Activated naive CD4-positive, alpha-beta T cell treated with Interleukin-2 at 50 U/mL for 16 hours (primary cell): ENCODE measurements around the gene LMO7.
"Not testable (repeated sequence)": the region's sequence is repeated elsewhere in the genome, so short reads cannot be mapped to it uniquely, and the experiment has no call there.

Experiments
- DNase-seq: peaks from one replicate; pipeline ENCODE4 v3.0.0-alpha.2; 2020

The LMO7 gene

DNA sequence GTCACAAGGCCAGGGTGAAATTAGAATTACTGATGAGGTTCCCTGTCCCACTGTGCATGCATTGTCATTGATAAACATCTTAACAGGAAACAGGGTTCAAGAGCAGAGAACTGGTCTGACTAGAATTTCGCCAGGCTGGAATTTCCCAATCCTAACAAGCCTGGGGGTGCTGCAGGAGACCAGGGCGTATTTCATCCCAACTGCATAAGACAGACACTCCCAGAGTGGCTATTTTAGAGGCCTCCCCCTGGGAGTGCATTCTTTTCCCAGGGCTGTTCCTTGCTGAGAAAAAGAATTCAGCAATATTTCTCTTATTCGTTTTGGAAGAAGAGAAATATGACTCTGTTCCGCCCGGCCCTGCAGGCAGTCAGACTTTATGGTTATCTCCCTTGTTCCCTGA lies 144.0 kb downstream of the LMO7 start:
- DNase-seq: not testable (repeated sequence)

DNA sequence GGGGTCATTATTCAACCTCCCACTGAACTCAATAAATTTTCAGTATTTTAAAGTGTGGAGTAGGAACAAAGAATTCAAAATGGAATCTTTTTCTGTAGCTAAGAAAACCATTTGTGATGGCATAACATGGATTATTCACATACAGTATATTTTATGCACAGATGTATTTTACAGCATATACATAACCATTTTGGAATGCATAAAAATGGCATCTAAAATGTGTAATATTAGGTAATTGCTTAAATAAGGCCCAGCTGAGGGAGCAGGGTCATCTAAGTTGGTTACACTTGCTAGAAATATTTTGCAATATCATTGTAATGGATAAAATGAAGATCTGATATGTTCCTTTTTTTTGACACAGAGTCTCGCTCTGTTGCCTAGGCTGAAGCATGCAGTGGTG lies 146.9 kb downstream of the LMO7 start:
- no peak for DNase-seq

- DNase-seq: no peak
Observed at GRCh38 chr13:75784003-75784402, 147.9 kb downstream of the LMO7 start.

GRCh38 chr13:75785130-75785529 lies 149.0 kb downstream of the LMO7 start:
- no peak for DNase-seq

- DNase-seq: no peak
Observed at GRCh38 chr13:75787249-75787928, 151.3 kb downstream of the LMO7 start.

- no peak for DNase-seq
Observed at GRCh38 chr13:75788481-75788981, 152.4 kb downstream of the LMO7 start.

GRCh38 chr13:75789451-75790197 lies 153.5 kb downstream of the LMO7 start:
- DNase-seq: no peak

DNA sequence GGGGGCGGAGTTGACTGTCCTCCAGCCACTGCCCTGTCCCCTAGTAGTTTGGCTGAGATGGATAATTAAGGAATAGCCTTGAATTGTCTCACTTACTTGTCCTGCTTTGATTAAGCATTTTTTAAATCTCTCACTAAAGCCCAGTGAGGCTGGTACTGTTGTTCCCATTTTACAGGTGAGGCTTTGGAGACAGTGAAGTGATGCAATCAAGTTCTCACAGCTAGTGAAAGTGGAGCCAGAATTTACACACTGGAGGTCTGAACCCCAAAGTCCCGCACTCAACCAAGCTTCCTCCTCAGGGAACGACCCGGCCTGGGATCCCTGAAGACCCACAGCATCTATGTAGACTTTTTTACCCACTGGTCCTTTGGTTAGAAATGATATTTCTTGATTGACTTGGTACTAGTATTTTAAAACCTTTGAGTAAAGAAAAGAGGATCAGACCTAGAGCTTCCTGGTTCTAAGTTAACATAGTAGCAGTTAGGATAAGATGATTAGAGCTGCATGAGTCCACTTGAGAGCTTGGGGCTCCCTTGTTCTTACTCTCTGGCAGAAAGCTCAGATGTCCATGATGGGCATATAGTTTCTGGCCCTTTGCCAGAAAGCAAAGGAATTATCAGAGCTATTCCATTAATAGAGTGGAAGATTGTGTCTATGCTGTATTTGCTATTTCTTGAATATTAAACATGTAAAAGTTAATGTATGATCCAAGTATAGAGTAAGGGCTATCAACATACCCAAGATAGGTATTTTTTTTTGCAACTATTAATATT lies 154.3 kb downstream of the LMO7 start:
- no peak for DNase-seq

- no peak for DNase-seq
Observed at GRCh38 chr13:75792526-75793187, 156.5 kb downstream of the LMO7 start.

- not testable (repeated sequence) for DNase-seq
Observed at GRCh38 chr13:75793188-75793567, 157.0 kb downstream of the LMO7 start.

DNA sequence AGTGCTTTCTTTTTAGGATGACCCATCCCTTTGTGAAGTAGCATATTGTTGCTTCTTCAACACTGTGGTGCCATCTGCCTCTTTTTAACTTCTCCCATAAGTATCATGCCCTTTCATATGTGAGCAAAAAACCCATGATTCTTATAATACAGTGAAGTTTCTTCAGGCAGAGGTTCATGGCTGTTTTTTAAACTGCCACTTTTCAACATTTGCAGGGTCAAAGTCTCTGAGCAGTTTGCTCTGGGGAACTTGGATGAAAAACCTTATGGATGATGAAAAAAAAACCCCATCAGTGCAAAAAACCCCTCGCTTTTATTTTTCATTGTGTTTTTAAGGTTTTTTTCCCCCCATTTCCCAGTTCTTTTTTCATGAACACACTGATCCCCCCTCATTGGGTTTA lies 158.5 kb downstream of the LMO7 start:
- no peak for DNase-seq

GRCh38 chr13:75795274-75795673 lies 159.1 kb downstream of the LMO7 start:
- DNase-seq: no peak

- DNase-seq: no peak
Observed at GRCh38 chr13:75796825-75797224, 160.7 kb downstream of the LMO7 start.

DNA sequence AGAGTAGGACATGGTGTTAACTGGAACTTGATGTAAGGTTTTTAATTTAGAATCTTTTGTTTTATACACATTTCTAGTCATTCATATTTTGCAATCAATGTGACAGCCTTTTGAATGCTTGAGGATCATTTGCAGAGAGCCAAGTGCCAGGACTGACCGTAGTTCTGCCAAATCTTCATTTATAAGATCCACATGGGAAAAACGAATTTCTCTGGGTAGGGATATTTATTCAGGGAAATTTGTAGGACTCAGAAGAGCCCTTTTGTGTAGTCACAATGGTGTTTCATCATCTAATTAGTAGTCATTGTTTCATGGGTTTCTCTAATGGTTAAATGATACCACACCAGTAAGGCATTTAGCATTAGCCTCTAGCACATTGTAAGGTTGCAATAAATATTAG lies 161.1 kb downstream of the LMO7 start:
- DNase-seq: no peak

DNA sequence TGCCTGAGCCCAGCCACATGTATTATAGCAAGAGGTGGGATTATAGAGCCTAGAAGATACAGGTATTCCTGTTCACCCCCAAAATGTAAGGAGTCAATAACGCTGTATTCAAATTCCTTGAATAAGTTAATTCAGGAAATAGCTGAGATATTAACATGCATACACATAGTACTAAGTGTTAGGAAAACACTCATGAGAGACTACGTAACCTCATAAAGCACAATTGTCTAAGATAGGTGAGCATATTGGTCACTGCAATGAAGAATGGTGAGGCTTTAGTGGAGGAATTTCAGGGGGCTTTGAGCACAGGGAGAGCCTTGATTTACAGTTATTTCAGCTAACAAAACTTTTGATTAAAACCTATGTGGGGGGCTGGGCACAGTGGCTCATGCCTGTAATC lies 161.6 kb downstream of the LMO7 start:
- no peak for DNase-seq

DNA sequence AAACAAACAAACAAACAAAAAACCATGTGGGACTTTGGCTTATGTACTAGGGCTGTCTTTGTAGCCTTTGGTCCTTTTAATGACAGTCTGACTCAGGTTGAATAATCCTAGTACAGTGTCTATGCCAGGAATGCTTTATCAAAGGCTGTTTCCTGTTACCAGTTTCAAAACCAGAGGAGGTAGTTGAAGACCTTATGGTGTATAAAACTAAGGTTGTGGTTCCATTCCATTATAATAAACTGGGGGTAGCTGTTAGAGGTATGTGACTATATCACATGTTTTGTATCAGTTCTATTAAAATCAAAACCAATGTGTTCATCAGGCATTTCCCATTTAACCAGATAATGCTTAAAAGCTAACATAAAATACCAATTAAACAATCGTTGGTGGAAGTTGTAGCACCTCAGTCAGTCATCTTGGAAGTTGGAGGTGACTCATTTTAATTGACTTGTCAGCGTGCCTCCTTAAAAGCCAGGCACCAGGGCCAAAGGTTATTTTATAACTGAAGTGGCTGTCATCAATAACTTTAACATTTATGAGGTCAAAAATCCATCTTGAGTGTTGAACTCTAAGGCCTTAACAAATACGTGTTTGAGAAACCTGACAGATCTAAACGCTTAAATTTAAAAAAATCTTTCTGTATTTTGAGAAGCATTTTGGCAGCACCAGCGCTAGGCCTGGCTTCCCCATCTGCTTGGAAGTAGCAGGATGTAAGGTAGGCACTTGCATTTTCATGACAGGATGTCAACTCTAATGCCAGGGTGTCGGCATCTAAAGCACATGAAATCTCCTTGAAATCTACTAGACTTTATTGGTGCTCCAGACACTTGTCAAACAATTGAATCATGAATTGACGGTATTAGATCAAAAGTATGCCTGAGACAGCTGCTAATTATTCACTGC lies 162.5 kb downstream of the LMO7 start:
- no peak for DNase-seq

- no peak for DNase-seq
Observed at GRCh38 chr13:75800545-75800944, 164.4 kb downstream of the LMO7 start.

DNA sequence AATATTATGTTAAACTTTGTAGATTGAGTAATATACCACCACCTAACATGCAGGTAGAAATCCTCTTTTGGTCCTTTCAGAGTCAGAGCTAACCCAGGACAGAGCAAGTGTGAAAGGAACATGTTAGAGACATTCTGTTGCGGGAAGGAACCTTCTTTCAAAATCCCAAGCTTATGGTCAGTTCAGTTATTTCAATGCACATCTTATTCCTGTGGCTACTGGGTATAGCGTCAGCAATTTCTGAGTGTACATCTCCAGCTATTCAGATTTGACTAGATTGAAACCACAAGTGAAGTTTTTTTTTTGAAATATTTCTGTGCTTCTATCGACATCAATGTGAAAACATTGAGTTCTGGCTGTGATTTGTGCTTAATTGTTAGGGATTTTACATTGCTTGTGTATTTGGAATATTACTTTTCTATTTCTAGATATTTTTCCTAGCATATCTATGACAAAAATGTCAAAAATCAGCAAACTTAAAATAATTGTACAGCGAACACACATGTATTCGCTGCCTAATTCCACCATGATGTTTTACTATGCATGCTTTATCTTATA lies 165.3 kb downstream of the LMO7 start:
- no peak for DNase-seq

GRCh38 chr13:75802161-75802560 lies 166.0 kb downstream of the LMO7 start:
- DNase-seq: no peak

GRCh38 chr13:75803164-75803611 lies 167.1 kb downstream of the LMO7 start:
- no peak for DNase-seq

DNA sequence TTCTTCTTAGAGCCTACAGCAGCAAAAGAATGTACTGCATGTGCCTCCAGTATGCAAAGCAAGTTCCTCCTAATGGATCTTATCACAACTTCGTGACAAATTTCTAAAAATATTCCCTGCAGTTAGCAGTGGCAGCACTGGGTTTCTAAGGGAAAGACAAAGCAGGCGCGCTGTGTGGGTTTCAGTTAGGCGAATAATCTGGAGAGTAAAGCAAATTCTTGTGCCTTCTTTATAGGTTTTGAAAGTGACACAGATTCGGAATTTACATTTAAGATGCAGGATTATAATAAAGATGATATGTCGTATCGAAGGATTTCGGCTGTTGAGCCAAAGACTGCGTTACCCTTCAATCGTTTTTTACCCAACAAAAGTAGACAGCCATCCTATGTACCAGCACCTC lies 167.9 kb downstream of the LMO7 start:
- no peak for DNase-seq

DNA sequence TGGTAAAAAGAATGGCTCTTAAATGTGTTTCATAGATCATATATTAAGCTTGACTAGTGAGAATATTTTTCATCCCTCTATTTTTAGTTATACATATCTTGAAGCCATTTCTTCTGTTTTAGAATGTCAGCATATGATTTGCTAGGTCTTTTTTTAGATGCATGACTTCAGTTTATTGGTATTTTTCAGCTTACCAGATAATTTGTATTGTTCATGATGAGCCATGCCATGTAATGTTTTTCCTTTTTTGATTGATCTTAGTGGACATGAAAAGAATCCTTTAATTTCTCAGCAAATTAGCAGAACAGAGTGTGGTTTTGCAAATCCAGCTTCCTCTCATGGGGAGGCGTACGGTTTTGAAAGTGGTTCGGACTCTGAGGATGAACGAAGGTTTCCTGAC lies 168.5 kb downstream of the LMO7 start:
- DNase-seq: no peak
